ENCODE results near the gene FLVCR2. TPM values are rescaled to one million over a fixed set of nuclear protein-coding genes. Genes with fewer than 3 reads are reported as not detected.
A peak's percentile ranks its signal among the peaks of the same experiment; 100 is the strongest.

The FLVCR2 gene
- polyA plus RNA-seq, 1 donor from 2014 or later: not detected

- H3K4me2 ChIP-seq (ENCODE audit: low read length): peak within 1 kb of the TSS; percentile 26
- peak within 1 kb of the TSS; percentile 85 for H3K4me3 ChIP-seq (ENCODE audit: low read length)
- H3K79me2 ChIP-seq (replicated peaks; ENCODE audit: insufficient read depth, low read length): peaks cover 27% of the 10 kb centered on the region
- H3K9ac ChIP-seq (ENCODE audit: low read length): peak within 1 kb of the TSS; percentile 76
- H4K20me1 ChIP-seq (ENCODE audit: insufficient read depth): no peaks in the 10 kb centered on the region
- H2AFZ ChIP-seq (ENCODE audit: low read depth, low read length): peak within 1 kb of the TSS; percentile 91
- H3K27me3 ChIP-seq (ENCODE audit: insufficient read depth, low read depth, low read length): no peaks in the 10 kb centered on the region
- peak within 1 kb of the TSS; percentile 84 for H3K27ac ChIP-seq (ENCODE audit: low read length)
- no peaks in the 10 kb centered on the region for H3K36me3 ChIP-seq (ENCODE audit: insufficient read depth, low read length)
- no peaks in the 10 kb centered on the region for H3K9me3 ChIP-seq (ENCODE audit: low read length)
- TF ChIP-seq TAF1 (IDR thresholded peaks at IDR 0.05; ENCODE audit: low read depth) (no peak), REST (IDR thresholded peaks at IDR 0.05; ENCODE audit: borderline replicate concordance) (peak; percentile 92), MXI1 (conservative IDR thresholded peaks at IDR 0.05; ENCODE audit: poor library complexity, severe bottlenecking) (peak; percentile 86), EZH2 (IDR thresholded peaks at IDR 0.05; ENCODE audit: borderline replicate concordance, insufficient read depth, low read length, poor library complexity, severe bottlenecking) (no peak), RAD21 (conservative IDR thresholded peaks at IDR 0.05) (peak; percentile 25), CTCF (IDR thresholded peaks at IDR 0.05; ENCODE audit: poor library complexity, severe bottlenecking) (no peak), EP300 (conservative IDR thresholded peaks at IDR 0.05; ENCODE audit: poor library complexity, severe bottlenecking) (peak; percentile 44), POLR2AphosphoS5 (IDR thresholded peaks at IDR 0.05) (peak; percentile 95), SMC3 (conservative IDR thresholded peaks at IDR 0.05; ENCODE audit: poor library complexity) (no peak)
- H3F3A ChIP-seq (ENCODE audit: insufficient read depth, low read length, poor library complexity, severe bottlenecking): no peaks in the 10 kb centered on the region
- no peaks in the 10 kb centered on the region for H3K9me2 ChIP-seq (ENCODE audit: insufficient read depth, low read length)
Observed at GRCh38 chr14:75660630-75661498, 82.4 kb downstream of the FLVCR2 start, which contains the start of the genes ERG28 and TTLL5. Gene ERG28 (minus strand): TSS chr14:75660876. CDS start chr14:75657502, 3,374 bp downstream. Gene TTLL5 (plus strand): TSS chr14:75661246. CDS start chr14:75663150, 1,904 bp downstream.

GRCh38 chr14:75661499-75661814 is 83.0 kb downstream of the FLVCR2 start:
- H3K27ac ChIP-seq (ENCODE audit: low read length): peak overlapping the region; percentile 84
- H3K4me3 ChIP-seq (ENCODE audit: low read length): peak overlapping the region; percentile 85
- H3K79me2 ChIP-seq (replicated peaks; ENCODE audit: insufficient read depth, low read length): peaks cover 27% of the 10 kb centered on the region
- H3K9ac ChIP-seq (ENCODE audit: low read length): peak overlapping the region; percentile 76
- no peaks in the 10 kb centered on the region for H3K9me2 ChIP-seq (ENCODE audit: insufficient read depth, low read length)
- no peaks in the 10 kb centered on the region for H3K27me3 ChIP-seq (ENCODE audit: insufficient read depth, low read depth, low read length)
- TF ChIP-seq EP300 (conservative IDR thresholded peaks at IDR 0.05; ENCODE audit: poor library complexity, severe bottlenecking) (no peak), POLR2AphosphoS5 (IDR thresholded peaks at IDR 0.05) (no peak)
- no peaks in the 10 kb centered on the region for H3K36me3 ChIP-seq (ENCODE audit: insufficient read depth, low read length)
- no peaks in the 10 kb centered on the region for H3F3A ChIP-seq (ENCODE audit: insufficient read depth, low read length, poor library complexity, severe bottlenecking)
- H4K20me1 ChIP-seq (ENCODE audit: insufficient read depth): no peaks in the 10 kb centered on the region
- H2AFZ ChIP-seq (ENCODE audit: low read depth, low read length): peak overlapping the region; percentile 48
- peak overlapping the region; percentile 26 for H3K4me2 ChIP-seq (ENCODE audit: low read length)
- no peaks in the 10 kb centered on the region for H3K9me3 ChIP-seq (ENCODE audit: low read length)

All from neural cell (in vitro differentiated cells).